CD14-positive monocyte (primary cell): Measurements from ENCODE around the gene DPYD. TPM values are rescaled to one million over a fixed set of nuclear protein-coding genes. Genes with fewer than 3 reads are reported as not detected.

ENCODE experiments used
- DNase-seq, 3 donors: peaks; one replicate each; pipeline ENCODE4 v3.0.0-alpha.2; 2011 to 2022
- H2AFZ ChIP-seq: 2 replicates; pipeline ENCODE4 v1.6.0; 2012; ENCODE audit warnings: mild to moderate bottlenecking, low read depth, low read length, inconsistent platforms; ENCODE audit not compliant: insufficient read depth, poor library complexity, severe bottlenecking
- H3K27ac ChIP-seq, 2 donors: 1 replicate in 1 of 2; 2 replicates in 1 of 2; pipeline ENCODE4 v1.5.1; 2012 to 2013; ENCODE audit warnings: low read length in 2 of 2, control low read depth in 1 of 2, inconsistent platforms in 1 of 2, low read depth in 1 of 2, mild to moderate bottlenecking in 1 of 2
- H3K27me3 ChIP-seq, 2 donors: one replicate each; pipeline versions ENCODE4 v1.6.0 to v1.6.1; 2011 to 2013; ENCODE audit warnings: low read length in 2 of 2; ENCODE audit not compliant: control insufficient read depth in 2 of 2, insufficient read depth in 2 of 2
- H3K36me3 ChIP-seq, 2 donors: replicated peaks in 1 of 2; 1 replicate in 1 of 2; 2 replicates in 1 of 2; pipeline versions ENCODE4 v1.5.1 to v1.6.1; 2012 to 2013; ENCODE audit warnings: low read length in 2 of 2, control low read depth in 1 of 2, inconsistent platforms in 1 of 2, mild to moderate bottlenecking in 1 of 2; ENCODE audit not compliant: insufficient read depth in 2 of 2, control insufficient read depth in 1 of 2
- H3K4me1 ChIP-seq, 2 donors: 1 replicate in 1 of 2; 2 replicates in 1 of 2; pipeline versions ENCODE4 v1.5.1 to v1.6.1; 2012 to 2013; ENCODE audit warnings: low read length in 2 of 2, control low read depth in 1 of 2, inconsistent platforms in 1 of 2, mild to moderate bottlenecking in 1 of 2, moderate library complexity in 1 of 2; ENCODE audit not compliant: insufficient read depth in 2 of 2, control insufficient read depth in 1 of 2
- H3K4me2 ChIP-seq: replicated peaks from 2 replicates; pipeline ENCODE3; 2012; ENCODE audit warnings: low read length, moderate library complexity, mild to moderate bottlenecking; ENCODE audit not compliant: poor library complexity, severe bottlenecking; ENCODE audit errors: extremely low read depth
- H3K4me3 ChIP-seq, 3 experiments: fragments of 200-600 bp in 1 of 3; sonication (generic) in 1 of 3; replicated peaks in 1 of 3; 1 replicate in 2 of 3; 2 replicates in 1 of 3; pipeline ENCODE4 v1.5.1; 2011 to 2013; ENCODE audit warnings: low read length in 3 of 3, mild to moderate bottlenecking in 3 of 3, control low read depth in 2 of 3, low read depth in 2 of 3, inconsistent platforms in 1 of 3, moderate library complexity in 1 of 3
- H3K79me2 ChIP-seq: 2 replicates; pipeline ENCODE4 v1.6.0; 2012; ENCODE audit warnings: mild to moderate bottlenecking, control low read depth, inconsistent platforms, low read length, moderate library complexity; ENCODE audit not compliant: insufficient read depth
- H3K9ac ChIP-seq: 2 replicates; pipeline ENCODE4 v1.6.0; 2017; ENCODE audit warnings: low read length, mild to moderate bottlenecking; ENCODE audit not compliant: insufficient read depth, poor library complexity, severe bottlenecking
- H3K9me3 ChIP-seq, 2 donors: replicated peaks in 1 of 2; 1 replicate in 1 of 2; 2 replicates in 1 of 2; pipeline versions ENCODE4 v1.5.1 to v1.6.1; 2012 to 2013; ENCODE audit warnings: low read length in 2 of 2, control low read depth in 1 of 2; ENCODE audit not compliant: control insufficient read depth in 1 of 2, insufficient read depth in 1 of 2
- H4K20me1 ChIP-seq: 2 replicates; pipeline ENCODE4 v1.6.0; 2012; ENCODE audit warnings: mild to moderate bottlenecking, low read length, control low read depth, moderate library complexity; ENCODE audit not compliant: insufficient read depth
- H3K27ac Mint-ChIP-seq, 7 donors: one replicate each; pipeline ENCODE4 v1.8.0; 2020; ENCODE audit warnings: mild to moderate bottlenecking in 7 of 7, mixed read lengths in 7 of 7, moderate library complexity in 6 of 7, inconsistent platforms in 2 of 7
- H3K27me3 Mint-ChIP-seq, 3 donors: one replicate each; pipeline ENCODE4 v1.8.0; 2021 to 2022; ENCODE audit warnings: low read depth in 3 of 3, mild to moderate bottlenecking in 3 of 3, mixed read lengths in 3 of 3, moderate library complexity in 3 of 3, inconsistent platforms in 1 of 3
- H3K36me3 Mint-ChIP-seq, 2 donors: one replicate each; pipeline ENCODE4 v1.8.0; 2020; ENCODE audit warnings: mixed read lengths in 2 of 2, inconsistent platforms in 1 of 2, mild to moderate bottlenecking in 1 of 2
- H3K4me1 Mint-ChIP-seq: one replicate; pipeline ENCODE4 v1.8.0; 2020; ENCODE audit warnings: mild to moderate bottlenecking, mixed read lengths
- H3K4me3 Mint-ChIP-seq, 2 donors: one replicate each; pipeline ENCODE4 v1.8.0; 2020; ENCODE audit warnings: mild to moderate bottlenecking in 2 of 2, mixed read lengths in 2 of 2, moderate library complexity in 1 of 2
- H3K9me3 Mint-ChIP-seq, 7 donors: one replicate each; pipeline ENCODE4 v1.8.0; 2020 to 2022; ENCODE audit warnings: mixed read lengths in 7 of 7, mild to moderate bottlenecking in 6 of 7, moderate library complexity in 6 of 7, inconsistent platforms in 2 of 7
- WGBS: methylation state at CpG from one replicate; pipeline ENCODE4 v1.1.5; 2013; ENCODE audit warnings: missing lambda C conversion rate; ENCODE audit not compliant: insufficient coverage; 5-methylcytosine and 5-hydroxymethylcytosine counted together
- intact Hi-C, 2 donors: fragments of 100-400 bp; cut with micrococcal nuclease; formaldehyde crosslinking; loops; one replicate each; pipeline versions ENCODE4 v1.15.0 to v1.15.1; 2023
- polyA plus RNA-seq, 3 donors: library from polyadenylated mRNA; depleted of rRNA in 1 of 3; unstranded in 2 of 3; stranded (reverse) in 1 of 3; fragments of 300-500 nt in 2 of 3; fragments of >200 nt in 1 of 3; fragmentation: Illumina TruSeq in 2 of 3; gene quantifications; 1 replicate in 2 of 3; 2 replicates in 1 of 3; pipeline ENCODE4 v1.2.3, GENCODE V29; 2012 to 2021
- TF ChIP-seq, protein P1 (sequence below): fragments of 200-600 bp; IDR thresholded peaks from one replicate; pipeline ENCODE4 v1.8.0; 2022; ENCODE audit warnings: antibody characterized with exemption, mild to moderate bottlenecking

The DPYD gene
- polyA plus RNA-seq, 3 donors, result 87.6 to 171 (median 144) TPM

DNA sequence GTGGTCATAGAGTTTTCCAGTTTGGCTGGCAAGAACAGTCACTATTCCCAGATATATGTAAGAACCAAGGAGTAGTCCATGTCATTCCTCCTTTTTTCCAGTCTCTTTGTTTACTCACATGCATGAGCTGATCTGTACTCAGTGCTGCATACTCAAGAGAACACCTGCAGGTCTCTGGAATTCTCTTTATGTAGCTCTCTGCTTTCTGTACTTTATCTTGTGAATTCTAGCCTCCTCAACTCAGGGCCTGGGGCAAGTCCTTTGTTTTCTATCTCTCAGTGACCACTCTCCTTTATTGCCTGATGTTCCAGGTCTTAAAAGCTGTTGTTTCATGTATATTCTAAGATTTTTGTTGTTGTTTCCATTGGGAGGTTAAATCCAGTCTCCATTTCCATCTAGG, 478.9 kb downstream of the DPYD start:
- Mint-ChIP-seq H3K36me3 (peaks cover 51 to 56% of the 10 kb centered on the region in 2 donors), H3K27ac (peak overlapping the region in 1 of 7 donors; percentile 55), H3K9me3 (peaks cover 0 to 1% (median 0%) of the 10 kb centered on the region in 7 donors), H3K4me3 (no peak overlapping the region), H3K4me1 (peaks cover 3% of the 10 kb centered on the region), H3K27me3 (no peaks in the 10 kb centered on the region)
- Histone ChIP-seq H3K36me3 (peaks cover 20 to 70% of the 10 kb centered on the region in 2 donors), H3K4me2 (no peak overlapping the region), H3K4me3 (no peak overlapping the region), H4K20me1 (peaks cover 41% of the 10 kb centered on the region), H3K9me3 (no peaks in the 10 kb centered on the region), H3K79me2 (no peaks in the 10 kb centered on the region), H3K9ac (no peak overlapping the region), H2AFZ (no peak overlapping the region), H3K4me1 (no peaks in the 10 kb centered on the region), H3K27ac (no peak overlapping the region), H3K27me3 (no peaks in the 10 kb centered on the region)
- DNase-seq, result no peak
- intact Hi-C loops, result no loop called here
- TF ChIP-seq, protein P1, sequence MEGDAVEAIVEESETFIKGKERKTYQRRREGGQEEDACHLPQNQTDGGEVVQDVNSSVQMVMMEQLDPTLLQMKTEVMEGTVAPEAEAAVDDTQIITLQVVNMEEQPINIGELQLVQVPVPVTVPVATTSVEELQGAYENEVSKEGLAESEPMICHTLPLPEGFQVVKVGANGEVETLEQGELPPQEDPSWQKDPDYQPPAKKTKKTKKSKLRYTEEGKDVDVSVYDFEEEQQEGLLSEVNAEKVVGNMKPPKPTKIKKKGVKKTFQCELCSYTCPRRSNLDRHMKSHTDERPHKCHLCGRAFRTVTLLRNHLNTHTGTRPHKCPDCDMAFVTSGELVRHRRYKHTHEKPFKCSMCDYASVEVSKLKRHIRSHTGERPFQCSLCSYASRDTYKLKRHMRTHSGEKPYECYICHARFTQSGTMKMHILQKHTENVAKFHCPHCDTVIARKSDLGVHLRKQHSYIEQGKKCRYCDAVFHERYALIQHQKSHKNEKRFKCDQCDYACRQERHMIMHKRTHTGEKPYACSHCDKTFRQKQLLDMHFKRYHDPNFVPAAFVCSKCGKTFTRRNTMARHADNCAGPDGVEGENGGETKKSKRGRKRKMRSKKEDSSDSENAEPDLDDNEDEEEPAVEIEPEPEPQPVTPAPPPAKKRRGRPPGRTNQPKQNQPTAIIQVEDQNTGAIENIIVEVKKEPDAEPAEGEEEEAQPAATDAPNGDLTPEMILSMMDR, result no peak

DNA sequence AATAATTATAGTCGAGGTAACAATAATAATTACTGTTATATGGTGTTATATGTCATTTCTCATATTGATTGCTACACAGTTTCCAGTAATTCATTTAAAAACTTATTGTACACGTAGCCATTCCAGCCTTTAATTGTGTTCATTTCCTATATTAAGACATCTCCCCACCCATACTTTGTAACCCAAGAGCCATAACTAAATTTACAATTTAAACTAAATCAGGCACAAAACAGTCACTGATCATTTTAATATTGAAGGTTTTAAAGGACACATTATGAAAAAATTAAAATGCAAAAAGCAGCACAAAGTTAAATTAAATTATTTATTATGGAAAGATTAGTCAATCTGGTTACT, 487.0 kb downstream of the DPYD start:
- WGBS, result no CpG with 5 or more reads among the region's 2 CpGs
- H4K20me1 ChIP-seq, result peaks cover 62% of the 10 kb centered on the region
- Mint-ChIP-seq H3K4me3 (no peak overlapping the region), H3K9me3 (no peaks in the 10 kb centered on the region), H3K4me1 (peaks cover 16% of the 10 kb centered on the region), H3K36me3 (peaks cover 30 to 32% of the 10 kb centered on the region in 2 donors), H3K27me3 (no peaks in the 10 kb centered on the region), H3K27ac (peak overlapping the region in 1 of 7 donors; percentile 4)
- peaks cover 0 to 22% of the 10 kb centered on the region in 2 donors for H3K36me3 ChIP-seq
- TF ChIP-seq, protein P1, result no peak
- intact Hi-C loops, result no loop called here
- H3K9me3 ChIP-seq, result no peaks in the 10 kb centered on the region
- no peaks in the 10 kb centered on the region for H3K27me3 ChIP-seq
- H3K4me3 ChIP-seq, result no peak overlapping the region
- no peak overlapping the region for H2AFZ ChIP-seq
- no peak overlapping the region for H3K4me2 ChIP-seq
- H3K4me1 ChIP-seq, result no peaks in the 10 kb centered on the region
- H3K79me2 ChIP-seq, result no peaks in the 10 kb centered on the region
- no peak overlapping the region for H3K27ac ChIP-seq
- H3K9ac ChIP-seq, result no peak overlapping the region
- no peak for DNase-seq
